Pancreas (tissue), 10 donors: ENCODE results near the gene SNED1. TPM values are rescaled to one million over a fixed set of nuclear protein-coding genes. Genes with fewer than 3 reads are reported as not detected.
A peak's percentile ranks its signal among the peaks of the same experiment; 100 is the strongest.

Experiments
- ATAC-seq, 4 donors: fragments of 200-7000 bp; cut with Tn5 transposase; one replicate each; pipeline versions ENCODE4 v1.8.0 to v1.9.1; 2020; ENCODE audit warnings: mild to moderate bottlenecking in 4 of 4, moderate library complexity in 4 of 4
- DNase-seq, 6 donors: peaks; one replicate each; pipeline ENCODE4 v3.0.0-alpha.2; 2020
- FAIRE-seq: peaks from 2 replicates; lab custom pipeline; 2012; peaks lifted over from hg19 to GRCh38; lab: Jason Lieb, UNC
- H3K27ac ChIP-seq, 4 donors: fragments of 200-600 bp; sonication (generic); 1 replicate in 3 of 4; 2 replicates in 1 of 4; pipeline versions ENCODE4 v1.5.0 to v1.8.0; 2020
- H3K27me3 ChIP-seq, 4 donors: fragments of 200-600 bp; one replicate each; pipeline ENCODE4 v1.8.0; 2021
- H3K36me3 ChIP-seq, 3 donors: fragments of 200-600 bp; sonication (generic) in 1 of 3; one replicate each; pipeline versions ENCODE4 v1.5.0 to v1.8.0; 2020 to 2021
- H3K4me1 ChIP-seq, 3 donors: fragments of 200-600 bp; one replicate each; pipeline ENCODE4 v1.8.0; 2021
- H3K4me3 ChIP-seq, 4 donors: fragments of 200-600 bp; sonication (generic) in 2 of 4; one replicate each; pipeline versions ENCODE4 v1.5.0 to v1.8.0; 2020 to 2021
- H3K9me3 ChIP-seq, 4 donors: fragments of 200-600 bp; one replicate each; pipeline ENCODE4 v1.8.0; 2021
- WGBS, 2 donors: extraction: QIAGEN DNeasy Blood & Tissue Kit; methylation state at CpG; one replicate each; pipeline ENCODE4 v1.1.7; 2013; 5-methylcytosine and 5-hydroxymethylcytosine counted together
- intact Hi-C, 3 donors: fragments of 100-400 bp; cut with DNase I; formaldehyde crosslinking; loops; one replicate each; pipeline versions ENCODE4 v1.11.1 to v1.14.2; 2022
- polyA plus RNA-seq, 2 donors: library from polyadenylated mRNA; stranded (reverse); fragments of 200-250 nt; gene quantifications; one replicate each; pipeline ENCODE4 v1.2.3, GENCODE V29; 2013
- total RNA-seq, 6 donors: library from RNA; stranded (reverse); fragmentation: NEBNext Ultra II Directional in 4 of 6; extraction: Animal tissue kit (Norgen Biotek cat#: 25700) in 4 of 6; gene quantifications; one replicate each; pipeline versions ENCODE4 v1.2.1 to v1.2.4, GENCODE V29; 2021 to 2023
- TF ChIP-seq, protein P1 (sequence below), 4 donors: fragments of 200-600 bp; sonication (generic) in 3 of 4; IDR thresholded peaks; one replicate each; pipeline versions ENCODE4 v1.5.0 to v1.8.0; 2021; ENCODE audit warnings: antibody characterized with exemption in 4 of 4
- donor health status: healthy with polysubstance abuse.
- donor health status: DM: no; HTN: no; CAD: no; lungs with moderate emphysema.
- donor health status: DM: no; HTN: no; CAD: no.
- donor health status: control.
- donor health status: control.
- donor health status: Bipolar disorder and iron deficiency.
- donor health status: DM: yes; HTN: yes; CAD: no.
- donor health status: DM: no; HTN: no; CAD: no.
- donor health status: DM: no; HTN: no; CAD: no.
- donor health status: DM: yes; HTN: yes; CAD: no.

The SNED1 gene
- total and polyA plus RNA-seq, 8 donors = 6.6 to 19.2 (median 10.0) TPM

DNA sequence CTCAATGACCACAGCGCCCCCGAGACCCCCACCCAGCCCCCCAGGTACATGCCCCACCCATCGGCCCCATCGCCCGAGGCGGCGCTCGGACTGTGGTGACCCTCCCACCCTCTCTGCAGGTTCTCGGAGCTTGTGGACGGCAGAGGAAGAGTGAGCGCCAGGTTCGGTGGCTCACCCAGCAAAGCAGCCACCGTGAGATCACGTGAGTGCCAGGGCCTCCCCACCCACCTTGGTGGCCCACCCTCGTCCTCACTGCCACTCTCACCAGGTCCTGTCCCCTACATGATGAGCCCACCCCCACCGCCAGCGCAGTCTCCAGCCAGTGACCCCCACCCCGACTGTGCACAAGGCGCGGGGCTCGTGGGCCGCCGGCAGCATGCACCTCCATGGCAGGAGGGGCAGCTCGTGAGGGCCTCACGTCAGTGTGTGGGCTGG is 73.3 kb downstream of the SNED1 start:
- 79 to 84% methylated on average over 20 to 25 of the region's 25 CpGs for WGBS, 2 donors
- TF ChIP-seq, protein P1, sequence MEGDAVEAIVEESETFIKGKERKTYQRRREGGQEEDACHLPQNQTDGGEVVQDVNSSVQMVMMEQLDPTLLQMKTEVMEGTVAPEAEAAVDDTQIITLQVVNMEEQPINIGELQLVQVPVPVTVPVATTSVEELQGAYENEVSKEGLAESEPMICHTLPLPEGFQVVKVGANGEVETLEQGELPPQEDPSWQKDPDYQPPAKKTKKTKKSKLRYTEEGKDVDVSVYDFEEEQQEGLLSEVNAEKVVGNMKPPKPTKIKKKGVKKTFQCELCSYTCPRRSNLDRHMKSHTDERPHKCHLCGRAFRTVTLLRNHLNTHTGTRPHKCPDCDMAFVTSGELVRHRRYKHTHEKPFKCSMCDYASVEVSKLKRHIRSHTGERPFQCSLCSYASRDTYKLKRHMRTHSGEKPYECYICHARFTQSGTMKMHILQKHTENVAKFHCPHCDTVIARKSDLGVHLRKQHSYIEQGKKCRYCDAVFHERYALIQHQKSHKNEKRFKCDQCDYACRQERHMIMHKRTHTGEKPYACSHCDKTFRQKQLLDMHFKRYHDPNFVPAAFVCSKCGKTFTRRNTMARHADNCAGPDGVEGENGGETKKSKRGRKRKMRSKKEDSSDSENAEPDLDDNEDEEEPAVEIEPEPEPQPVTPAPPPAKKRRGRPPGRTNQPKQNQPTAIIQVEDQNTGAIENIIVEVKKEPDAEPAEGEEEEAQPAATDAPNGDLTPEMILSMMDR (IDR thresholded peaks at IDR 0.05) = no peak
- FAIRE-seq (no peak), ATAC-seq (no peak), DNase-seq (peak in 1 of 6 donors; percentile 55)
- no peaks in the 10 kb centered on the region for H3K9me3 ChIP-seq
- intact Hi-C loops = no loop called here
- no peaks in the 10 kb centered on the region for H3K4me1 ChIP-seq
- no peak overlapping the region for H3K27ac ChIP-seq
- no peak overlapping the region for H3K4me3 ChIP-seq
- peaks cover 0 to 17% (median 0%) of the 10 kb centered on the region in 3 donors for H3K36me3 ChIP-seq
- no peaks in the 10 kb centered on the region for H3K27me3 ChIP-seq

DNA sequence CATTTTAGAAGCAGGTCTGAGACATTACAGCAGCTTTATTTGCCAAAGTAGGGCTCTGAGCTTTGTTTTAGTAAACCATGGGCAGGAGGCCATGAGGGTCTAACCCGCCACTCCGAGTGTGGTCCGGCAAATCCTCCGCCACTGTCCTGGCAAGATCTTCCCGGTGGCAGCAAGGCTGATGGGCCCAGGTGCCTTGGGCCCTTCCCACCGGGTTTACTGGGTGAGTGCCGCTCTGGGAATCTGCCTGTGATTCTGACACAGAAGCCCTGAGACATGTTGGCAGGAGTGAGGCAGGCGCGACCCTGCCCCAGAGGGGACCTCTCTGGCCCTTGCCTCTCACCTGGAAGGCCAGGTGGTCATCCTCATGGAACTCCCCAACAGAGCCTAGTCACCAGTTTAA is 73.7 kb downstream of the SNED1 start:
- intact Hi-C loops = no loop called here
- H3K27me3 ChIP-seq = no peaks in the 10 kb centered on the region
- H3K4me3 ChIP-seq = no peak overlapping the region
- ATAC-seq = no peak
- FAIRE-seq = no peak
- H3K36me3 ChIP-seq = peaks cover 0 to 17% (median 0%) of the 10 kb centered on the region in 3 donors
- WGBS, 2 donors = 69 to 79% methylated on average over 9 of the region's 9 CpGs
- peak in 1 of 6 donors; percentile 33 for DNase-seq
- no peaks in the 10 kb centered on the region for H3K9me3 ChIP-seq
- TF ChIP-seq, protein P1 (IDR thresholded peaks at IDR 0.05) = no peak
- H3K4me1 ChIP-seq = no peaks in the 10 kb centered on the region
- H3K27ac ChIP-seq = no peak overlapping the region

DNA sequence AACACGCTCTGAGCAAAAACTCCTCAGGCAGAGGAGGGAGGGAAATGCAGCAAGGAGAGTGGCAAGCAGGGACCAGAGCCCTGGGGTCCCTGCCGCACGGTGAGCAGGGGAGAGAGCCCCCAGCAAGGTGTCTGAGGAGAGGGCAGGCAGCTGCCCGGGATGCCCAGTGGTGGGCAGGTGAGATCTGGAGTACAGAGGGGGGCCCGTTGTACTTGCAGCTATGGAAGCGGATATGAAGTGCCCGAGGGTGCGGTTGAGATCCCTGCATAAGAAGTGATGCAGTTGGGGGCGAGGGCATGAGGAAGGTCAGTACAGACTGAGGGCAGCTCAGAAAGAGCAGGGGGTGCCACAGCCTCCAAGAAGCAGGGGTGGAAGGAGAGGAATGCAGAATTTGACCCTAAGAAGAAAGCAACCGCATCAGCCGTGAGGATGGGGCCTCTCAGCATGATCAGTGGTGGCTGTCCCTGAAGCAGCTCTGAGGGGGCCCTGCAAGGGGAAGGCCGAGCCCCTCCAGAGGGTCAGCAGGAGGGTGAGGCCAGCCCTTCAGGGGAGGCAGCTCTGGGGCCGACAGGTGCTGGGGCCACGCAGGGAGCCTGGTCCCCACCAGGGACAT is 74.2 kb downstream of the SNED1 start:
- no peaks in the 10 kb centered on the region for H3K4me1 ChIP-seq
- WGBS, 2 donors = 66 to 68% methylated on average over 14 of the region's 14 CpGs
- H3K27me3 ChIP-seq = no peaks in the 10 kb centered on the region
- ATAC-seq = no peak
- TF ChIP-seq, protein P1 (IDR thresholded peaks at IDR 0.05) = no peak
- H3K36me3 ChIP-seq = peaks cover 0 to 17% (median 0%) of the 10 kb centered on the region in 3 donors
- no peak for FAIRE-seq
- DNase-seq = peak in 1 of 6 donors; percentile 37
- H3K9me3 ChIP-seq = no peaks in the 10 kb centered on the region
- H3K4me3 ChIP-seq = no peak overlapping the region
- intact Hi-C loops = no loop called here
- no peak overlapping the region for H3K27ac ChIP-seq

DNA sequence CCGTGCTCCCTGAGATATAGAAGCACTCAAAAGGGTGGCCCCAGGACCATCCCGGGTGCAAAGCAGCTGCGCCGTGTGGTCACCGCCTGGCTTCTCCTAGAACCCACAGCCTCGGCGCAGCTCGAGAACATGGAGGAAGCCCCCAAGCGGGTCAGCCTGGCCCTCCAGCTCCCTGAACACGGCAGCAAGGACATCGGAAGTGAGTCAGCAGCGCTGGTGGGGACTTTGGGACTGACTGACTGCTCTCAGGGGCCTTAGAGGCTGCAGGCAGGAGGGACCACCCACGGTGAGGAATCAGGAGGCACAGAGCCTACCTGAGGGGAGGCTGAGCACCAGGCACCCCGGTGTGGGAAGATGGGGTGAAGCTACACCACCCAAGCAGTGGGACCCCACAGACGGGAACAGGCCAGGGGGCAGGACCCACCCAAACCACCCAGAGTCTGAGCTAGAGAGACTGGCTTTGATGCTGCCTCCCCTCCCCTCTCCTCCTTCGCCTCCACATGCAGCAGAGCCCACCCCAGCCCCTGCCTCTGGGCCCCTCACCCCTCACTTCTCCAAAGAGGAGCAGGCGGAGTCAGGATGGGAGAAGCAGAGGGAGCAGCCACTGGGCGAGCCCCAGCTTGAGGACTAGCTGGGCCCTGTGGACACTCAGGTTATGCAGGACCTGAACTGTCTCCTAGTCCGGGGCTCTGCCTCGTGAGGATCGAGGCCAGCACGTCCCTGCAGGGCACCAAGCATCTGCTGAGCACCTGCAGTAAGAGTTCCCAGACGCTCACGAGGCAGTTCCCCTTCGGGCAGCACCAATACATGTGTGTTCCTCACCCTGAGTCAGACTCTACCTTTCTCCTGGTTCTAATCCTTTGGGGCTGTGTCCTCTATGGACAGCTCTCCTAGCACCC is 75.0 kb downstream of the SNED1 start:
- Histone ChIP-seq H3K4me1 (no peaks in the 10 kb centered on the region), H3K36me3 (peaks cover 0 to 17% (median 0%) of the 10 kb centered on the region in 3 donors), H3K4me3 (no peak overlapping the region), H3K27ac (no peak overlapping the region), H3K9me3 (no peaks in the 10 kb centered on the region), H3K27me3 (no peaks in the 10 kb centered on the region)
- intact Hi-C loops = no loop called here
- WGBS, 2 donors = 60 to 68% methylated on average over 24 to 25 of the region's 25 CpGs
- ATAC-seq (no peak), FAIRE-seq (no peak), DNase-seq (peak in 1 of 6 donors; percentile 67)
- TF ChIP-seq, protein P1 (IDR thresholded peaks at IDR 0.05) = no peak
